ENCODE results near the gene C4B.

- TF ChIP-seq CTCF (IDR thresholded peaks at IDR 0.05; ENCODE audit: low read length): no peak
- no peak for TF ChIP-seq EZH2 (optimal IDR thresholded peaks at IDR 0.05; ENCODE audit: low read depth, low read length)
Measured at GRCh38 chr6:31968326-31968725, 46.3 kb upstream of the C4B start.
